Measurements from ENCODE around the gene OR10A6.

GRCh38 chr11:7899418-7899817 is 31.6 kb downstream of the OR10A6 start:
- TF ChIP-seq POLR2A (IDR thresholded peaks at IDR 0.05): no peak
- TF ChIP-seq, protein P1, sequence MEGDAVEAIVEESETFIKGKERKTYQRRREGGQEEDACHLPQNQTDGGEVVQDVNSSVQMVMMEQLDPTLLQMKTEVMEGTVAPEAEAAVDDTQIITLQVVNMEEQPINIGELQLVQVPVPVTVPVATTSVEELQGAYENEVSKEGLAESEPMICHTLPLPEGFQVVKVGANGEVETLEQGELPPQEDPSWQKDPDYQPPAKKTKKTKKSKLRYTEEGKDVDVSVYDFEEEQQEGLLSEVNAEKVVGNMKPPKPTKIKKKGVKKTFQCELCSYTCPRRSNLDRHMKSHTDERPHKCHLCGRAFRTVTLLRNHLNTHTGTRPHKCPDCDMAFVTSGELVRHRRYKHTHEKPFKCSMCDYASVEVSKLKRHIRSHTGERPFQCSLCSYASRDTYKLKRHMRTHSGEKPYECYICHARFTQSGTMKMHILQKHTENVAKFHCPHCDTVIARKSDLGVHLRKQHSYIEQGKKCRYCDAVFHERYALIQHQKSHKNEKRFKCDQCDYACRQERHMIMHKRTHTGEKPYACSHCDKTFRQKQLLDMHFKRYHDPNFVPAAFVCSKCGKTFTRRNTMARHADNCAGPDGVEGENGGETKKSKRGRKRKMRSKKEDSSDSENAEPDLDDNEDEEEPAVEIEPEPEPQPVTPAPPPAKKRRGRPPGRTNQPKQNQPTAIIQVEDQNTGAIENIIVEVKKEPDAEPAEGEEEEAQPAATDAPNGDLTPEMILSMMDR (IDR thresholded peaks at IDR 0.05 in 4 of 5, conservative IDR thresholded peaks at IDR 0.05 in 1 of 5): no peak

All from gastrocnemius medialis (tissue), 4 donors.